DND-41 (cell line): ENCODE results near the gene GRAMD2B.

Experiments
- EZH2 ChIP-seq: IDR thresholded peaks from 3 replicates; pipeline ENCODE4 v1.6.1; 2012; ENCODE audit warnings: borderline replicate concordance, low read depth, mild to moderate bottlenecking, moderate library complexity, low read length, inconsistent platforms; ENCODE audit not compliant: severe bottlenecking
- TF ChIP-seq, protein P1 (sequence below): IDR thresholded peaks from 2 replicates; pipeline ENCODE4 v1.5.1; 2012; ENCODE audit warnings: borderline replicate concordance, low read length, moderate library complexity, mild to moderate bottlenecking; ENCODE audit not compliant: poor library complexity, severe bottlenecking; ENCODE audit errors: extremely low read depth

DNA sequence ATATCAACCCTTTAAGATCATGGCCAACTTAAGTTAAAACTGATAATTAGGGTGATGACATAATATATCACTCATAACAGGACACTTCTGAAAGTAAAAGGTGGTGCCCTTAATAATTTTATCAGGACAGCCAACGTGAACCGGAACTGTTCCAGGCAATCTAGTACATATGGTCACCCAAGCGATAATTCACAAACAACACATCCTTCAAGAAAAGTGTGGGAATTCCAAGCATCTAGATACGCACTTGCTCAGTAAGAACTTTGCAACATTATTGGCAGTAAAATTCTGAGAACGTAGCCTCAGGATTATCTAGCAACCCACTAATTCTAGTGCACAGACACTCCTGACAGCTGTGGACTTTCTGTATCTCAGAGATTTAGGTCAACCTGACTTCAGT is 86.1 kb downstream of the GRAMD2B start:
- TF ChIP-seq, protein P1, sequence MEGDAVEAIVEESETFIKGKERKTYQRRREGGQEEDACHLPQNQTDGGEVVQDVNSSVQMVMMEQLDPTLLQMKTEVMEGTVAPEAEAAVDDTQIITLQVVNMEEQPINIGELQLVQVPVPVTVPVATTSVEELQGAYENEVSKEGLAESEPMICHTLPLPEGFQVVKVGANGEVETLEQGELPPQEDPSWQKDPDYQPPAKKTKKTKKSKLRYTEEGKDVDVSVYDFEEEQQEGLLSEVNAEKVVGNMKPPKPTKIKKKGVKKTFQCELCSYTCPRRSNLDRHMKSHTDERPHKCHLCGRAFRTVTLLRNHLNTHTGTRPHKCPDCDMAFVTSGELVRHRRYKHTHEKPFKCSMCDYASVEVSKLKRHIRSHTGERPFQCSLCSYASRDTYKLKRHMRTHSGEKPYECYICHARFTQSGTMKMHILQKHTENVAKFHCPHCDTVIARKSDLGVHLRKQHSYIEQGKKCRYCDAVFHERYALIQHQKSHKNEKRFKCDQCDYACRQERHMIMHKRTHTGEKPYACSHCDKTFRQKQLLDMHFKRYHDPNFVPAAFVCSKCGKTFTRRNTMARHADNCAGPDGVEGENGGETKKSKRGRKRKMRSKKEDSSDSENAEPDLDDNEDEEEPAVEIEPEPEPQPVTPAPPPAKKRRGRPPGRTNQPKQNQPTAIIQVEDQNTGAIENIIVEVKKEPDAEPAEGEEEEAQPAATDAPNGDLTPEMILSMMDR = no peak
- no peak for TF ChIP-seq EZH2
